NK-92 treated with Interleukin-12 subunit alpha and Interleukin-12 subunit beta, amount 100 ng/mL, for 24 hours (cell line): Measurements from ENCODE around the gene GALNTL6.

Source experiments
- DNase-seq: peaks from one replicate; lab custom pipeline; 2025; lab: John Stamatoyannopoulos, UW

GALNTL6 gene

DNA sequence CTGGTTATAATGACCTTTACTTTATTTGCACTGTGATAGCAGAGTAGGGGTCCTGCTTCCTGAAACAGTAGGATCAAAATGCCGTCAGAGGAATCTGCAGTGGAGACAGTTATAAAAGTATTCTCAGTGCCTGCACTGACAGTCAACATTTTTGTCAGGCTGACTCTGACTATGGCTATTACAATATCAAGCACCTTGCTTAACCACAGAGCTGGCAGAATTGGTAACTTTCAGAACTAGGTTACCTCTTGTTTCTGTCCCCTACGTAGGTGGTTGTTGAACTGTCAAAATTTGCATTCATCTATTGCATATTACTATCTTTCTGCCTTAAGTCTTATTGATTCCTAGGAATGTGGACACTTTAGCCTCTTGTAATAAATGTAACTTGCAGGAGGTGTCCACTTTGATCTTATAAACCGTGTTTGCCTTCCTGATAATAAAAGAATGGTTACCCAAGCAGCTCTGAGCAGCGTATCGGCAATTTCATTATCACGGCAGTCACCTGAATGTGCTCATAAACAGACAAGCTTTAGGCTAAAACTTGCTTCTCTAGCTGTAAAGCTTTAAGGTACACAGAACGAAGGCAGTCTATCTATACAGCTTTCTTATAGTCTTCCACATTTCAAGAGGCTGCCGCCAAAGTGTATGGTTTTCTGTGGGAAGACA lies 1002.4 kb downstream of the GALNTL6 start:
- no peak for DNase-seq

DNA sequence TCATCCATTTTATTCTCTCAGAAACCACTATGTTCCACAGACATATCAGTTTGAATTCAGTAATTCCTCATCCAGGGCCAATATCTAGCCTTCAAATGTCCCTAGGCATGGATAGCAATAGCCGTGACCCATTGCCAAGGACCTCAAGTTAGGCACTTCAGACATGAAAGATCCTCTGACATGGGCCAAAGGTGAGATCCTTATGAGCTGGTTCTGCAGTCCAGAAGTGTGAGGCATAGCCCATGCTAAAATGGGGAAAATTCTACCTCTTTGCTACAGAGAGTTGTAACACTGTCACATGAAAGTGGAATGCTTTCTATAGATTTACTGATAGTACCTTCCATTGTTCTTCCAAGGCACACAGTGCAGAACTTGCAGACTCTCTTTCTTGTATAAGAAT lies 1005.7 kb downstream of the GALNTL6 start:
- no peak for DNase-seq

GRCh38 chr4:172819353-172819752 lies 1006.1 kb downstream of the GALNTL6 start:
- DNase-seq = no peak

GRCh38 chr4:172822331-172822730 lies 1009.1 kb downstream of the GALNTL6 start:
- DNase-seq = no peak

GRCh38 chr4:172826346-172826745 lies 1013.1 kb downstream of the GALNTL6 start:
- DNase-seq = no peak

DNA sequence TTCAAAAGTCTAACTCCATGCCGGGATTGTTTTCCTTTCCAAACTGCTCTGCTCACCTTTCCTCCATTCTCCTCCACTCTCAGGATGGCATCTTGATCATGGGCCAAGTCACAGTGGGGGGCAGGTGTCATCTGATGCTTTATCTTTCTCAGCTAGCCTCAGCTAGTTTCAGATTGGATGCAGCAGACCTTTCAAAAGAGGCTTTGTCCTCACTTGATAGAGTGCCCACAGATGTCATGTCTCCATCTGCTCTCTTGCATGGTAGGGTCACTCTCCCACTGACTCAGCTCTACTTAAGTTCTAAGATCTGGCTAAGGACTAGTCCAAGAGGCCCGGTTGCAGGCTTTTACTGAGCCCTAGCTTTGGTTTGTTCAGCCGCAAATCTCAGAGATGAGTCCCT lies 1013.7 kb downstream of the GALNTL6 start:
- DNase-seq = no peak

- no peak for DNase-seq
These were observed 1017.1 kb downstream of the GALNTL6 start for GRCh38 chr4:172830295-172830764.

DNA sequence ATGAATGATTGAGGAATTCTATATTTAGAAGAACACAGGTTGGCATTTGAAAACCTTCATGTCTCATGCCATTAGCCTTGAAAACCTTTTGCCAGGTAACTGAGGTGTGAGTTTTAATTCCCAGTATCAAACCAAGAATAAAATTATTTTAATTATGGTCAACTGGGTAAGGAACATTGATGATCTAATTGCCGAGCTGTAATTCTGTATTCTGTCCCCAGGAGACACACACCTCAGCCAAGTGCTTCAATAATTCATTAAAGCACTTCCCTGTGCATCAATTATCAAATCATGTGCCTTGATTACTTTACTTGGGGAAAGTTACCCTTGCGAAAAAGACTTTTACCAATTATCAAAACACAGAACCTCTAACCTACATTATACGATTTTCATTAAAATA lies 1023.5 kb downstream of the GALNTL6 start:
- no peak for DNase-seq

- DNase-seq = no peak
These were observed 1024.9 kb downstream of the GALNTL6 start for GRCh38 chr4:172838111-172838510.

DNA sequence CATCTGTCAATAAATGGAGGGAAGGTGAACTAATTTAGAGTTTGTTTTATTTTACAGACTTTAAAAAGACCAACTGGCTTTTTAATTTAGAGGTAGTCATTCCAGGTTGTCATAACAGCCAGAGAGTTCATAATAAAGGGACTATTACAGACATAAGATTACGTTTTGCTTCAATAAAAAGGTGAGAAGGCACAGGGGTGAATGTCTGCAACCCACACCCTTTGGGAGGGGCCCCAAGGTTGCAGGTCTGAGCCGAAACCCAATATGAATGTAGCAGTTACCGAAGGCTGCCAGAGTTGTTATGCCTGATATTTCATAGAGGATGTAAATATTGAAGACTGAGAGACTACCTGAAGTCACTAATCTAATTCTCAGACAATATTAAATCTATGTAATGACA lies 1025.7 kb downstream of the GALNTL6 start:
- no peak for DNase-seq

- DNase-seq = no peak
These were observed 1029.6 kb downstream of the GALNTL6 start for GRCh38 chr4:172842779-172843178.

DNA sequence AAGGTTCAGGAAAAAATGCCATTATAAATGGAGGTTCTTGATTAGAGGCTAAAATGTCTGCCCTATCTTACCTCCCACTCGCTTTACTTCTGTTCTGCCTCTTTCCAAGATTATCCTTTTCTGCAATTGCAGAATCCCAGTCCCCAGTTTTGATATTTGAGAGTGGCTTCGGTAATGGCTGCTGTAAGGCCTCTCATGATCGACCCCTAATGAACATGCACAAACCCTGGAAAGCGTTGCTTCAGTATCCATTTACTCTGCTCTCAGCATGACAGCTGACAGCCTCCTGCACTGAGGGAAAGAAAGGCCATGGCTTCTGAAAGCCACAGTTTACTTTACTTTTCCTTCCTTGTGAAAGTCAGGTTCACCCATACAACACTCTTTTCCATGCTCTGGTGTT lies 1030.0 kb downstream of the GALNTL6 start:
- no peak for DNase-seq

DNA sequence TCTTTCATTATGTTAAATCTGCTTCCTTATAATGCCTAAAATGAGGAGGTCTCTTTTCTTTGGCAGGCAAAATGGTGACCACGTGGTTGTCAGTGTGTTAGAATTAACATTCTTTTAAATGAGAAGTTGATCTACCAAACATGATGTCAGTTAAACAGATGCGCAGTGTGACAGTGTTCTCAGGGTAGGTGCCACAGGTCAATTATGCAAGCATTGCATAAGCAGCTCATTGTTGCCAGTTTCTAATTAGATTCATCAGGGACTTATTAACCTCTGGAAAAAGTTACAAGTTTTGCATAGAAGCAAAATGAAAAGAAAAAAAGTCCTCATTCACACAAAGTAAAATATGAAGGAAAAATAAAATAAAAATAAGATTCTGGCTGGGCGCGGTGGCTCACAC lies 1031.4 kb downstream of the GALNTL6 start:
- DNase-seq = no peak

DNA sequence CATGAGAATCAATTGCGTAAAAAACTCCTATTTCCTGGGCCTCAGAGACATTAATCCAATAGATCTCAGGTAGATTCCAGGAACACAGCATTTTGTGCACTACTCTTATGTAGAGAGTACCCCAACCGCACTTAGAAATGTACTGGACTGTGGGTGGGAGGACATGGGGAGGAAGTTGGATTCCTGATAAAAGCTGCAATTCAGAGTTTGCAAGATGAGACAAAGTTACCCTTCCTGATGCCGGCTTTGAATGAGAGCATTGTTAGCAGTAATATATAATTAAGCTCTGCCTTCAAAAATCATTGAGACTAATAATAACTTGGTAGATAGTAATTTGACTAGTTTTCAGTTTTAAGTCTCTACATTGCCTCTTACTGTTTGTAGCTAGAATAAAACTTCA lies 1032.1 kb downstream of the GALNTL6 start:
- no peak for DNase-seq

- DNase-seq = no peak
These were observed 1037.6 kb downstream of the GALNTL6 start for GRCh38 chr4:172850838-172851237.

DNA sequence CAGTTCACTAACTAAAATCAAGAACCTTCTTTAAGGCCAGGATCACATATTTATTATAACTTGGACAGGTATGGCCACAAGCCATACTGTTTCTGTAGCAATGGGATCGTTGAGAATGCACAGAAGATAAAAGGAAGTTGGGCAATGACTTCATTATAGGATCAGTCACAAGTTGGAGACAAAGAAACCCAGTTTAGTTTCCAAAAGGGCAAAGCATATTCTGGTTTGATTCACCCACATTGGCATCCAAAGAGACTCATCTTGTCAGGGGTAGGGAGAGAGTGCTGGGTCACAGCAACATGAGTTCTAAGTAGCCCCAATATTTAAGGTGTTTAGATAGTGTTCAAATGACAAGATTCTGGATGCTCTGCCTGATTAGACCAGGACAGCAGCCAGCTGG lies 1038.3 kb downstream of the GALNTL6 start:
- no peak for DNase-seq

- DNase-seq = no peak
These were observed 1043.8 kb downstream of the GALNTL6 start for GRCh38 chr4:172857026-172857425.

DNA sequence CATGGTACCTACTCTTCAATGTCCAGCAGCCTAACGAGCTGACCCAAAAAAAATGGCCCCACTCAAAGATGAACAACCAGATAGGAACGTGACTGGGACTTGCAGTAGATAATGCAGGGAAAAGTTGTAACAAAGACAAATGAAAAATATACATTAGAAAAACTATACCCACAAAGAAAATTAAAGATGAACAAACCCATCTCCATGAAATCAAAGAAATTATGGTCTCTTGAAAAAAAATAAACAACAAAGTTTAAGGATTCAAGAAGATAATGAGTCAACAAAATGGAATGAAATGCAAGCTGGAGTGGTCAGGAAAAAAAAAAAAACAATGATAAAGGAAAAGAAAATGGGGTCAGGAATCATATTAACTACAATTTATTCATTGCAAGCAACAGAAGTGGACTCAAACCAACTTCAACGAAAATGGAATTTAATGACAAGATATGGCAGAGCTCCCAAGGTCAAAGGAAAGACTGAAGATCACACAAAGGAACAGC lies 1045.6 kb downstream of the GALNTL6 start:
- no peak for DNase-seq

GRCh38 chr4:172865103-172865502 lies 1051.9 kb downstream of the GALNTL6 start:
- DNase-seq = no peak

GRCh38 chr4:172865531-172866127 lies 1052.4 kb downstream of the GALNTL6 start:
- DNase-seq = no peak

GRCh38 chr4:172866421-172866820 lies 1053.2 kb downstream of the GALNTL6 start:
- DNase-seq = no peak

- DNase-seq = no peak
These were observed 1054.6 kb downstream of the GALNTL6 start for GRCh38 chr4:172867835-172868234.

DNA sequence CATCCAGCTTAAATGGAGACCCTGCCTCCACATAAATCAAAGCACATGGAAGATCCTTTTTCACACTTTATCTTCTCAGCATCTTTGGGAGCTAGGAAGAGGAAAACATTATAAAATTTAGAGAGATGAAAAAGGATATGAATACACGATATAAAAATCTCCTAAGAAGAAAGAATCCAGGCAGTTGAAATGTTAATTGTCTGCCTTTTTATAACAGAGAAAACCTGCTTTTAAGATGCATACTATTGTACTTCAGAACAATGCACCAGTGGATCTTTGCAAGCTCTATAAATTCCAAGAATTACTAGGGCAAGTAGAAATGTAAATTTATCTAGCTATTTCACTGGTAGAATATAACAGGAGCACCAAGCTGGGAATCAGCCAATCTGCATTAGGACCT lies 1055.1 kb downstream of the GALNTL6 start:
- DNase-seq = no peak
